H1 (cell line): ENCODE measurements around the gene XPNPEP3.
"Not testable (repeated sequence)": the region's sequence is repeated elsewhere in the genome, so short reads cannot be mapped to it uniquely, and the experiment has no call there.

ENCODE experiments used
- CEBPB ChIP-seq: IDR thresholded peaks from 2 replicates; pipeline ENCODE4 v1.6.1; 2012; ENCODE audit warnings: low read depth, low read length
- CREB1 ChIP-seq: IDR thresholded peaks from 2 replicates; pipeline ENCODE4 v1.6.1; 2012; ENCODE audit warnings: inconsistent platforms
- EP300 ChIP-seq, 2 experiments: IDR thresholded peaks; 1 replicate in 1 of 2; 2 replicates in 1 of 2; pipeline ENCODE4 v1.6.1; 2011 to 2012; ENCODE audit warnings: low read depth in 2 of 2, low read length in 2 of 2, mild to moderate bottlenecking in 2 of 2, borderline replicate concordance in 1 of 2, inconsistent platforms in 1 of 2, moderate library complexity in 1 of 2
- EZH2 ChIP-seq: fragments of 200-600 bp; sonication (generic); IDR thresholded peaks from 2 replicates; pipeline ENCODE4 v1.7.1; 2012; ENCODE audit warnings: low read depth, mild to moderate bottlenecking, moderate library complexity, low read length, inconsistent platforms; ENCODE audit not compliant: severe bottlenecking
- JUN ChIP-seq: IDR thresholded peaks from 2 replicates; pipeline ENCODE4 v1.6.1; 2011; ENCODE audit warnings: low read depth, mild to moderate bottlenecking, improper control_type of control experiment, low read length
- POLR2AphosphoS5 ChIP-seq: IDR thresholded peaks from 2 replicates; pipeline ENCODE4 v1.6.1; 2011; ENCODE audit warnings: low read depth, low read length
- RNF2 ChIP-seq: fragments of 200-900, 300-1000 bp; sonication (generic); IDR thresholded peaks from 2 replicates; pipeline ENCODE4 v1.7.1; 2016; ENCODE audit warnings: borderline replicate concordance, low read depth, mild to moderate bottlenecking, antibody characterized with exemption, low read length; ENCODE audit not compliant: poor library complexity, severe bottlenecking; ENCODE audit errors: missing control alignments
- SIN3A ChIP-seq, 2 experiments: IDR thresholded peaks in 1 of 2; conservative IDR thresholded peaks in 1 of 2; 2 replicates each; pipeline ENCODE4 v1.6.1; 2011 to 2012; ENCODE audit warnings: low read length in 2 of 2, improper control_type of control experiment in 1 of 2, low read depth in 1 of 2, mild to moderate bottlenecking in 1 of 2
- SP1 ChIP-seq: IDR thresholded peaks from 2 replicates; pipeline ENCODE4 v1.6.1; 2011; ENCODE audit warnings: low read depth, low read length
- SUZ12 ChIP-seq: fragments of 200-600 bp; sonication (generic); IDR thresholded peaks from 2 replicates; pipeline ENCODE4 v1.6.1; 2012; ENCODE audit warnings: mild to moderate bottlenecking, inconsistent platforms, low read length, moderate library complexity, mixed read lengths
- TAF1 ChIP-seq: IDR thresholded peaks from 2 replicates; pipeline ENCODE4 v1.6.1; 2011; ENCODE audit warnings: mild to moderate bottlenecking, low read depth, low read length
- TF ChIP-seq, protein P1 (sequence below): IDR thresholded peaks from 2 replicates; pipeline ENCODE4 v1.6.1; 2011; ENCODE audit warnings: low read depth, mild to moderate bottlenecking, low read length; ENCODE audit not compliant: insufficient read depth
- TF ChIP-seq, protein P2 (sequence below), 3 experiments: IDR thresholded peaks; 1 replicate in 2 of 3; 2 replicates in 1 of 3; pipeline versions ENCODE4 v1.5.1 to v1.6.1; 2011; ENCODE audit warnings: low read length in 3 of 3, mild to moderate bottlenecking in 3 of 3, inconsistent platforms in 2 of 3, low read depth in 1 of 3, moderate library complexity in 1 of 3; ENCODE audit not compliant: insufficient read depth in 1 of 3; ENCODE audit errors: control extremely low read depth in 1 of 3
- TF ChIP-seq, protein P3 (sequence below): IDR thresholded peaks from 2 replicates; pipeline ENCODE4 v1.6.1; 2011; ENCODE audit warnings: low read length, improper control_type of control experiment

DNA sequence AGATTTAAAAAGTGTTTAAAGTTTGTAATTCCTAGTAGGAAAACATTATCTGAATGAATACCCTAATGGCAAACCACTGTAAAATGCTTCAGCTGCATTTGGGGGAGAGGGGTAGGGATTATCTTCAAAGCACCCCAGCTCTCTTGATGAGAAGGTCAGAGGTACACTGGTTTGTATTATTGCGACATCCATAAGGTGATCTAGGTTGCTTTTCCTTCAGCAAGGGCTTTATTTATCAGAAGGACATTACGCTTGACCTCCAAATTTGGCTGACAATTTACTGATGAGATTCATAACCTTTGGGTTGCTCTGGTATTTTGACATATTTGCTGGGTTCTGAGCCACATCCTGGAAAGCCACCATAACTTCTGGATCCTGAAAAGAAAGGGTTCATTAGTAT is 30.7 kb upstream of the XPNPEP3 start:
- TF ChIP-seq CEBPB; JUN; POLR2AphosphoS5; EP300 (IDR thresholded peaks at IDR 0.05; ENCODE audit: borderline replicate concordance in 1 of 2, low read depth in 2 of 2, low read length in 2 of 2); CREB1; EZH2; SIN3A (conservative IDR thresholded peaks at IDR 0.05 in 1 of 2, IDR thresholded peaks at IDR 0.05 in 1 of 2; ENCODE audit: low read depth in 1 of 2, low read length in 2 of 2); SUZ12; TAF1; RNF2; SP1: not testable (repeated sequence)
- TF ChIP-seq, protein P1, sequence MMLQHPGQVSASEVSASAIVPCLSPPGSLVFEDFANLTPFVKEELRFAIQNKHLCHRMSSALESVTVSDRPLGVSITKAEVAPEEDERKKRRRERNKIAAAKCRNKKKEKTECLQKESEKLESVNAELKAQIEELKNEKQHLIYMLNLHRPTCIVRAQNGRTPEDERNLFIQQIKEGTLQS = not testable (repeated sequence)
- TF ChIP-seq, protein P2, sequence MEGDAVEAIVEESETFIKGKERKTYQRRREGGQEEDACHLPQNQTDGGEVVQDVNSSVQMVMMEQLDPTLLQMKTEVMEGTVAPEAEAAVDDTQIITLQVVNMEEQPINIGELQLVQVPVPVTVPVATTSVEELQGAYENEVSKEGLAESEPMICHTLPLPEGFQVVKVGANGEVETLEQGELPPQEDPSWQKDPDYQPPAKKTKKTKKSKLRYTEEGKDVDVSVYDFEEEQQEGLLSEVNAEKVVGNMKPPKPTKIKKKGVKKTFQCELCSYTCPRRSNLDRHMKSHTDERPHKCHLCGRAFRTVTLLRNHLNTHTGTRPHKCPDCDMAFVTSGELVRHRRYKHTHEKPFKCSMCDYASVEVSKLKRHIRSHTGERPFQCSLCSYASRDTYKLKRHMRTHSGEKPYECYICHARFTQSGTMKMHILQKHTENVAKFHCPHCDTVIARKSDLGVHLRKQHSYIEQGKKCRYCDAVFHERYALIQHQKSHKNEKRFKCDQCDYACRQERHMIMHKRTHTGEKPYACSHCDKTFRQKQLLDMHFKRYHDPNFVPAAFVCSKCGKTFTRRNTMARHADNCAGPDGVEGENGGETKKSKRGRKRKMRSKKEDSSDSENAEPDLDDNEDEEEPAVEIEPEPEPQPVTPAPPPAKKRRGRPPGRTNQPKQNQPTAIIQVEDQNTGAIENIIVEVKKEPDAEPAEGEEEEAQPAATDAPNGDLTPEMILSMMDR (IDR thresholded peaks at IDR 0.05; ENCODE audit: control extremely low read depth in 1 of 3, insufficient read depth in 1 of 3, low read depth in 1 of 3, low read length in 3 of 3) = not testable (repeated sequence)
- TF ChIP-seq, protein P3, sequence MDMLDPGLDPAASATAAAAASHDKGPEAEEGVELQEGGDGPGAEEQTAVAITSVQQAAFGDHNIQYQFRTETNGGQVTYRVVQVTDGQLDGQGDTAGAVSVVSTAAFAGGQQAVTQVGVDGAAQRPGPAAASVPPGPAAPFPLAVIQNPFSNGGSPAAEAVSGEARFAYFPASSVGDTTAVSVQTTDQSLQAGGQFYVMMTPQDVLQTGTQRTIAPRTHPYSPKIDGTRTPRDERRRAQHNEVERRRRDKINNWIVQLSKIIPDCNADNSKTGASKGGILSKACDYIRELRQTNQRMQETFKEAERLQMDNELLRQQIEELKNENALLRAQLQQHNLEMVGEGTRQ = not testable (repeated sequence)
